HepG2 (cell line): ENCODE results near the gene PRCP. TPM values are rescaled to one million over a fixed set of nuclear protein-coding genes. Genes with fewer than 3 reads are reported as not detected.

ENCODE experiments used
- ATAC-seq: fragments of 200-7000 bp; cut with Tn5 transposase; 3 replicates; pipeline ENCODE4 v1.9.1; 2020; ENCODE audit warnings: mild to moderate bottlenecking, moderate library complexity
- BruUV-seq: library from RNA; stranded (reverse); fragments of 400-500 nt; replicated peaks from 2 replicates; lab custom pipeline; 2021; lab: Mats Ljungman, UMichigan
- CTCF ChIA-PET: fragments of 300-600 bp; formaldehyde crosslinking; extraction: SDS; loops from one replicate; lab custom pipeline; 2021; ENCODE audit warnings: low total read pairs, inconsistent platforms, low intra/inter-chr PET ratio; lab: Yijun Ruan, JAX
- POLR2A ChIA-PET: fragments of 350-600 bp; sonication (Branson Sonifier 250); formaldehyde crosslinking; loops from one replicate; lab custom pipeline; 2020; ENCODE audit warnings: antibody characterized with exemption, inconsistent platforms; lab: Yijun Ruan, JAX
- DNase-seq: peaks from one replicate; pipeline ENCODE4 v3.0.0-alpha.2; 2015; ENCODE audit warnings: low spot score
- FAIRE-seq: peaks from 3 replicates; lab custom pipeline; 2011; peaks lifted over from hg19 to GRCh38; lab: Jason Lieb, UNC
- H2AFZ ChIP-seq: one replicate; pipeline ENCODE4 v1.6.1; 2011; ENCODE audit warnings: low read length, inconsistent platforms
- H3K27ac ChIP-seq: fragments of 300-600 bp; 3 replicates; pipeline ENCODE4 v1.8.0; 2011; ENCODE audit warnings: mixed run types, mild to moderate bottlenecking, mixed read lengths, low read length, inconsistent platforms; ENCODE audit not compliant: insufficient read depth; ENCODE audit errors: extremely low read length
- H3K27me3 ChIP-seq, 2 experiments: fragments of 200-600 bp in 1 of 2; 2 replicates in 1 of 2; 3 replicates in 1 of 2; pipeline versions ENCODE4 v1.6.0 to v1.8.0; 2011; ENCODE audit warnings: low read length in 2 of 2, mild to moderate bottlenecking in 2 of 2, moderate library complexity in 2 of 2, inconsistent platforms in 1 of 2; ENCODE audit not compliant: insufficient read depth in 2 of 2, control insufficient read depth in 1 of 2
- H3K36me3 ChIP-seq, 2 experiments: fragments of 200-600 bp in 1 of 2; replicated peaks in 1 of 2; 2 replicates in 1 of 2; 3 replicates in 1 of 2; pipeline versions ENCODE4 v1.5.1 to v1.8.0; 2011; ENCODE audit warnings: low read length in 2 of 2, inconsistent platforms in 1 of 2; ENCODE audit not compliant: insufficient read depth in 2 of 2, control insufficient read depth in 1 of 2
- H3K4me1 ChIP-seq: 2 replicates; pipeline ENCODE4 v1.5.1; 2012; ENCODE audit warnings: low read length, inconsistent platforms; ENCODE audit not compliant: insufficient read depth
- H3K4me2 ChIP-seq: 2 replicates; pipeline ENCODE4 v1.6.0; 2011; ENCODE audit warnings: low read depth, low read length, inconsistent platforms
- H3K4me3 ChIP-seq, 3 experiments: fragments of 200-600 bp in 1 of 3; sonication (generic), shearing (Covaris generic) in 1 of 3; replicated peaks in 1 of 3; 2 replicates each; pipeline ENCODE4 v1.5.1; 2011 to 2016; ENCODE audit warnings: low read length in 3 of 3, inconsistent platforms in 2 of 3, low read depth in 2 of 3, mild to moderate bottlenecking in 2 of 3, control low read depth in 1 of 3, mixed read lengths in 1 of 3; ENCODE audit not compliant: insufficient read depth in 1 of 3
- H3K79me2 ChIP-seq: one replicate; pipeline ENCODE4 v1.6.1; 2011; ENCODE audit warnings: low read length, inconsistent platforms; ENCODE audit not compliant: insufficient read depth
- H3K9ac ChIP-seq: 2 replicates; pipeline ENCODE4 v1.6.0; 2011; ENCODE audit warnings: mild to moderate bottlenecking, low read depth, low read length, inconsistent platforms; ENCODE audit not compliant: insufficient read depth
- H3K9me3 ChIP-seq: 2 replicates; pipeline ENCODE4 v1.5.1; 2012; ENCODE audit warnings: mild to moderate bottlenecking, low read length
- H4K20me1 ChIP-seq: 2 replicates; pipeline ENCODE4 v1.6.0; 2011; ENCODE audit warnings: inconsistent platforms, mild to moderate bottlenecking, low read length, moderate library complexity; ENCODE audit not compliant: insufficient read depth
- ARID3A ChIP-seq: IDR thresholded peaks from 2 replicates; pipeline ENCODE4 v1.6.1; 2012; ENCODE audit warnings: low read depth, low read length, improper control_type of control experiment
- HOXA5 ChIP-seq: sonication (generic); formaldehyde crosslinking; IDR thresholded peaks from 2 replicates; pipeline ENCODE4 v1.4.0; 2020; ENCODE audit warnings: missing genetic modification reagents
- MED1 ChIP-seq: sonication (generic); formaldehyde crosslinking; IDR thresholded peaks from 2 replicates; pipeline ENCODE4 v1.4.0; 2020; ENCODE audit warnings: missing genetic modification reagents
- NCOA2 ChIP-seq: sonication (generic); formaldehyde crosslinking; IDR thresholded peaks from 2 replicates; pipeline ENCODE4 v1.8.0; 2022; ENCODE audit warnings: inconsistent platforms
- SMC3 ChIP-seq: IDR thresholded peaks from 2 replicates; pipeline ENCODE4 v1.6.1; 2011; ENCODE audit warnings: low read length, improper control_type of control experiment
- ZNF12 ChIP-seq: sonication (generic); formaldehyde crosslinking; IDR thresholded peaks from 2 replicates; pipeline ENCODE4 v1.5.0; 2020; ENCODE audit warnings: missing genetic modification reagents
- ZNF225 ChIP-seq: sonication (generic); formaldehyde crosslinking; IDR thresholded peaks from 2 replicates; pipeline ENCODE4 v1.4.0; 2020; ENCODE audit warnings: mild to moderate bottlenecking, missing genetic modification reagents
- ZNF329 ChIP-seq: sonication (generic); formaldehyde crosslinking; IDR thresholded peaks from 2 replicates; pipeline ENCODE4 v1.9.0; 2021; ENCODE audit warnings: low read depth, mild to moderate bottlenecking, missing genetic modification reagents
- ZNF414 ChIP-seq: sonication (generic); formaldehyde crosslinking; IDR thresholded peaks from 2 replicates; pipeline ENCODE4 v1.5.0; 2020; ENCODE audit warnings: missing genetic modification reagents
- ZNF773 ChIP-seq: sonication (generic); formaldehyde crosslinking; IDR thresholded peaks from 2 replicates; pipeline ENCODE4 v1.4.0; 2020; ENCODE audit warnings: missing genetic modification reagents, borderline replicate concordance
- ZSCAN25 ChIP-seq: sonication (generic); formaldehyde crosslinking; IDR thresholded peaks from 2 replicates; pipeline ENCODE4 v1.8.0; 2022; ENCODE audit warnings: mild to moderate bottlenecking, missing genetic modification reagents
- WGBS: methylation state at CpG from one replicate; pipeline ENCODE4 v1.1.6; 2017; ENCODE audit warnings: low lambda C conversion rate; 5-methylcytosine and 5-hydroxymethylcytosine counted together
- in situ Hi-C: cut with HindIII; loops from 2 replicates; pipeline ENCODE4 v1.10.0; 2017; ENCODE audit warnings: low pct_unique_long_range_greater_than_20kb; ENCODE audit not compliant: extremely low pct_ligation_motif_present
- intact Hi-C: fragments of 100-400 bp; cut with micrococcal nuclease; formaldehyde crosslinking; loops from one replicate; pipeline ENCODE4 v1.10.0; 2022; ENCODE audit not compliant: unreplicated experiment
- polyA plus RNA-seq, 8 experiments: library from polyadenylated mRNA; depleted of rRNA in 3 of 8; stranded (reverse) in 7 of 8; unstranded in 1 of 8; fragments of >200 nt; fragmentation: Illumina TruSeq in 4 of 8; extraction: Trizol in 4 of 8; gene quantifications; 2 replicates each; pipeline versions ENCODE4 v1.2.1 to v1.2.3, GENCODE V29; 2011 to 2016; ENCODE audit warnings: low read depth in 4 of 8, missing spikeins in 1 of 8, mixed read lengths in 1 of 8; ENCODE audit not compliant: insufficient read depth in 1 of 8
- total RNA-seq, 5 experiments: library from RNA; depleted of rRNA; stranded (reverse); fragments of >200 nt; fragmentation: Illumina TruSeq; extraction: Trizol; gene quantifications; 2 replicates each; pipeline ENCODE4 v1.2.3, GENCODE V29; 2016; ENCODE audit warnings: low read depth in 1 of 5
- TF ChIP-seq, protein P1 (sequence below), 2 experiments: IDR thresholded peaks; 2 replicates each; pipeline ENCODE4 v1.6.1; 2011 to 2012; ENCODE audit warnings: low read length in 2 of 2, borderline replicate concordance in 1 of 2, low read depth in 1 of 2, mild to moderate bottlenecking in 1 of 2, moderate library complexity in 1 of 2
- TF ChIP-seq, protein P2 (sequence below): sonication (generic); formaldehyde crosslinking; IDR thresholded peaks from 2 replicates; pipeline ENCODE4; 2020; ENCODE audit warnings: missing genetic modification reagents, mild to moderate bottlenecking, borderline replicate concordance
- TF ChIP-seq, protein P3 (sequence below): sonication (generic); formaldehyde crosslinking; IDR thresholded peaks from 2 replicates; pipeline ENCODE4 v1.4.0; 2020; ENCODE audit warnings: mild to moderate bottlenecking, missing genetic modification reagents

The PRCP gene
- total and polyA plus RNA-seq, 2 of the 13 experiments (the other 11 are each of a cell fraction or from before 2014, with no cell fraction given), result 84.2 to 105 TPM

DNA sequence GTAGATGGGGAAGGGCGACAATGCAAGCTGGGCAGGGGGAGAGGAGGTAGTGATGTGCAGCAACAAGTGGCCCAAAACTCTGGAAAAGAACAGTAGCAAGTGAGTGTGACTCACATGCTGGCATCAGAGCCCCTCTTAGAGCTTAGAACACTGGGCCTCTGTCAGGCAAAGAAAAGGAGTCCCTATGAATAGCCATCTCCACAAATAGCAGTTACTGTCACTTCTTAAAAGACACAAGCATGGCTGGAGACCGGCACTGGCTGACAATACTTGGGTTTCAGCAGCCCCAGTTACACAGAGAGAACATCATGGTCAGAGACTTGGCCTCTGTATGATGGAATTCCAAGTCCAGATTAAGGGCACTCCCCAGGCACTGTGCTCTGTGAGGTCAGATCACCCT, 58.2 kb downstream of the PRCP start:
- FAIRE-seq, result no peak
- ATAC-seq, result no peak
- BruUV-seq, result no TSS peak

More for the DNA sequence above, 58.2 kb downstream of the PRCP start:
- Histone ChIP-seq H3K4me3 (no peak overlapping the region), H3K9ac (no peak overlapping the region), H3K4me2 (no peak overlapping the region), H4K20me1 (no peaks in the 10 kb centered on the region), H2AFZ (no peak overlapping the region), H3K9me3 (no peaks in the 10 kb centered on the region), H3K79me2 (no peaks in the 10 kb centered on the region), H3K27ac (no peak overlapping the region), H3K4me1 (no peaks in the 10 kb centered on the region), H3K36me3 (peaks cover 0 to 4% of the 10 kb centered on the region in 2 experiments; a peak in 2 of 5 replicates), H3K27me3 (no peaks in the 10 kb centered on the region)
- ChIA-PET CTCF (no interaction called here), POLR2A (no interaction called here)
- no peak for DNase-seq
- in situ Hi-C loops (no loop called here), intact Hi-C loops (no loop called here)
- WGBS, result 95% methylated on average over 2 of the region's 2 CpGs
- TF ChIP-seq NCOA2 (CRISPR knock-in tag), result no peak
- TF ChIP-seq, protein P1, sequence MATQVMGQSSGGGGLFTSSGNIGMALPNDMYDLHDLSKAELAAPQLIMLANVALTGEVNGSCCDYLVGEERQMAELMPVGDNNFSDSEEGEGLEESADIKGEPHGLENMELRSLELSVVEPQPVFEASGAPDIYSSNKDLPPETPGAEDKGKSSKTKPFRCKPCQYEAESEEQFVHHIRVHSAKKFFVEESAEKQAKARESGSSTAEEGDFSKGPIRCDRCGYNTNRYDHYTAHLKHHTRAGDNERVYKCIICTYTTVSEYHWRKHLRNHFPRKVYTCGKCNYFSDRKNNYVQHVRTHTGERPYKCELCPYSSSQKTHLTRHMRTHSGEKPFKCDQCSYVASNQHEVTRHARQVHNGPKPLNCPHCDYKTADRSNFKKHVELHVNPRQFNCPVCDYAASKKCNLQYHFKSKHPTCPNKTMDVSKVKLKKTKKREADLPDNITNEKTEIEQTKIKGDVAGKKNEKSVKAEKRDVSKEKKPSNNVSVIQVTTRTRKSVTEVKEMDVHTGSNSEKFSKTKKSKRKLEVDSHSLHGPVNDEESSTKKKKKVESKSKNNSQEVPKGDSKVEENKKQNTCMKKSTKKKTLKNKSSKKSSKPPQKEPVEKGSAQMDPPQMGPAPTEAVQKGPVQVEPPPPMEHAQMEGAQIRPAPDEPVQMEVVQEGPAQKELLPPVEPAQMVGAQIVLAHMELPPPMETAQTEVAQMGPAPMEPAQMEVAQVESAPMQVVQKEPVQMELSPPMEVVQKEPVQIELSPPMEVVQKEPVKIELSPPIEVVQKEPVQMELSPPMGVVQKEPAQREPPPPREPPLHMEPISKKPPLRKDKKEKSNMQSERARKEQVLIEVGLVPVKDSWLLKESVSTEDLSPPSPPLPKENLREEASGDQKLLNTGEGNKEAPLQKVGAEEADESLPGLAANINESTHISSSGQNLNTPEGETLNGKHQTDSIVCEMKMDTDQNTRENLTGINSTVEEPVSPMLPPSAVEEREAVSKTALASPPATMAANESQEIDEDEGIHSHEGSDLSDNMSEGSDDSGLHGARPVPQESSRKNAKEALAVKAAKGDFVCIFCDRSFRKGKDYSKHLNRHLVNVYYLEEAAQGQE (IDR thresholded peaks at IDR 0.05; ENCODE audit: borderline replicate concordance in 1 of 2, low read depth in 1 of 2, low read length in 2 of 2), result no peak
- no peak for TF ChIP-seq ZNF225
- no peak for TF ChIP-seq SMC3
- TF ChIP-seq, protein P2, sequence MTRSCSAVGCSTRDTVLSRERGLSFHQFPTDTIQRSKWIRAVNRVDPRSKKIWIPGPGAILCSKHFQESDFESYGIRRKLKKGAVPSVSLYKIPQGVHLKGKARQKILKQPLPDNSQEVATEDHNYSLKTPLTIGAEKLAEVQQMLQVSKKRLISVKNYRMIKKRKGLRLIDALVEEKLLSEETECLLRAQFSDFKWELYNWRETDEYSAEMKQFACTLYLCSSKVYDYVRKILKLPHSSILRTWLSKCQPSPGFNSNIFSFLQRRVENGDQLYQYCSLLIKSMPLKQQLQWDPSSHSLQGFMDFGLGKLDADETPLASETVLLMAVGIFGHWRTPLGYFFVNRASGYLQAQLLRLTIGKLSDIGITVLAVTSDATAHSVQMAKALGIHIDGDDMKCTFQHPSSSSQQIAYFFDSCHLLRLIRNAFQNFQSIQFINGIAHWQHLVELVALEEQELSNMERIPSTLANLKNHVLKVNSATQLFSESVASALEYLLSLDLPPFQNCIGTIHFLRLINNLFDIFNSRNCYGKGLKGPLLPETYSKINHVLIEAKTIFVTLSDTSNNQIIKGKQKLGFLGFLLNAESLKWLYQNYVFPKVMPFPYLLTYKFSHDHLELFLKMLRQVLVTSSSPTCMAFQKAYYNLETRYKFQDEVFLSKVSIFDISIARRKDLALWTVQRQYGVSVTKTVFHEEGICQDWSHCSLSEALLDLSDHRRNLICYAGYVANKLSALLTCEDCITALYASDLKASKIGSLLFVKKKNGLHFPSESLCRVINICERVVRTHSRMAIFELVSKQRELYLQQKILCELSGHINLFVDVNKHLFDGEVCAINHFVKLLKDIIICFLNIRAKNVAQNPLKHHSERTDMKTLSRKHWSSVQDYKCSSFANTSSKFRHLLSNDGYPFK (CRISPR knock-in tag), result no peak
- no peak for TF ChIP-seq ZSCAN25
- TF ChIP-seq MED1, result no peak
- TF ChIP-seq ZNF329 (CRISPR knock-in tag), result no peak
- no peak for TF ChIP-seq ZNF12 (CRISPR knock-in tag)
- TF ChIP-seq ZNF773, result no peak
- TF ChIP-seq ZNF414 (CRISPR knock-in tag), result no peak
- TF ChIP-seq, protein P3, sequence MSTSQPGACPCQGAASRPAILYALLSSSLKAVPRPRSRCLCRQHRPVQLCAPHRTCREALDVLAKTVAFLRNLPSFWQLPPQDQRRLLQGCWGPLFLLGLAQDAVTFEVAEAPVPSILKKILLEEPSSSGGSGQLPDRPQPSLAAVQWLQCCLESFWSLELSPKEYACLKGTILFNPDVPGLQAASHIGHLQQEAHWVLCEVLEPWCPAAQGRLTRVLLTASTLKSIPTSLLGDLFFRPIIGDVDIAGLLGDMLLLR (CRISPR knock-in tag), result no peak
- no peak for TF ChIP-seq HOXA5
- no peak for TF ChIP-seq ARID3A
